ENCODE results near the gene TRIO. TPM values are rescaled to one million over a fixed set of nuclear protein-coding genes. Genes with fewer than 3 reads are reported as not detected.
"Not testable (repeated sequence)": the region's sequence is repeated elsewhere in the genome, so short reads cannot be mapped to it uniquely, and the experiment has no call there.

TRIO gene
- total RNA-seq, 4 donors from 2014 or later = 67.4 to 103 (median 94.7) TPM

DNA sequence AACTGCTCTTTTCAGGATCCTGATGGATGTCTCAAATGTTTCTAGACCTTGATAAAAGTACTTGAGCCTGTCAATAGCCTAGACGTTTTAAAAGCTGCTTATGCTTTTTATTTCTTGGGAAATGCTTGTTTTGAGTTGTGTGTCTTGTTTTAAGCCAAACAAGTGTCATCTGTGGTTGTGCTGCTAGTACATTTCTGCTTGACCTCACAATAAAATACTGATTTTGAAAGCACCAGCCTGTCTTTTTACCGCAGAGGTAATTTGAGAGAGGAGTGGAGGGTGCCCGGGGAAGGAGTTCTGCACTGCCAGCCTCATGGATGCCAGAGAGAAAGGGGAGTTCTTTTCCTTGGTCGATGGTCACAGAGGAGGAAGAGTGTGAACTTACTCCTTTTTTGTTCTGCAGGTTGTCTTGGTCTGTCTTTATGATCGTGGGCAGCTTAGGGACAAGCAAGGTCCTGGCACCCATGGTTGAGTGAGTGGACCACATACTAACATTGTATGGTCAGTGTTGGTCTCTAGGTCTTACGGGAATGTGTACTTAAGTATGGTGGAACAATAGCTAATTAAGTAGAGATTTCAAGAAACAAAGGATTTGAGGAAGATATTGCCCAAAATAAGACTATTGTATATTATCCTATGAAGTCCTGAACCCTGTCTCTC lies 61.0 kb downstream of the TRIO start:
- no peaks in the 10 kb centered on the region for H3K9me3 ChIP-seq

DNA sequence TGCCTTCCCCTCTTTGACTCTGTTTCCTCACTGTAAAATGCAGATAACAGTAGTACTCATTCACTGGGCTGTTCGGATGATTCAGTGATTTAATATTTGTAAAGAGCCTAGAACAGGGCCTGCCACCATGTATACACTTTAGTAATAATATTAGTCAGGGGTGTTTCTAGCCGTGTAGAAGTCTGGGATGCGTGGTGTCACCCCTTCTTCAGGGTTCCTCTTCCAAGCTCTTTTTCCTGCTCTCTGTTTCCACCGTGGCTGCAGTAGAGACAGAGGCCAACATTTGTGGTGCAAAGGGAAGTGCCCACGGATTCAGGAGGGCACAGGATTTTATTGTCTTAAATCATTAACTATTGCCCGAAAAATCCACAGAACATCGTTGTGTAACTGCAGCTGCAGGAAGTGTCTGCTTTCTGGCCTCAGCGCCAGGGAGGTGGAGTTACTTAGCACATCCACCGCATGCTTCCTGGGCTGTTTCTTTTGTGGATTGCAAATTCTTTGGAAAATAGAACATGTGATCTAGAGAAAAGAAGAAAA lies 61.7 kb downstream of the TRIO start:
- Histone ChIP-seq H3K9me3 (no peaks in the 10 kb centered on the region), H3K27ac (peak overlapping the region in 1 of 3 donors; percentile 14), H3K4me3 (replicated peaks in 1 of 3) (no peak overlapping the region), H3K27me3 (no peaks in the 10 kb centered on the region), H3K36me3 (no peaks in the 10 kb centered on the region), H3K4me1 (peaks cover 5 to 28% of the 10 kb centered on the region in 2 donors)
- DNase-seq = peak in 1 of 2 donors; percentile 22
- WGBS, 2 donors = 59 to 62% methylated on average over 9 of the region's 9 CpGs
- intact Hi-C loops (cut with DNase I) = no loop called here
- TF ChIP-seq POLR2A (IDR thresholded peaks at IDR 0.05) = no peak
- TF ChIP-seq, protein P1, sequence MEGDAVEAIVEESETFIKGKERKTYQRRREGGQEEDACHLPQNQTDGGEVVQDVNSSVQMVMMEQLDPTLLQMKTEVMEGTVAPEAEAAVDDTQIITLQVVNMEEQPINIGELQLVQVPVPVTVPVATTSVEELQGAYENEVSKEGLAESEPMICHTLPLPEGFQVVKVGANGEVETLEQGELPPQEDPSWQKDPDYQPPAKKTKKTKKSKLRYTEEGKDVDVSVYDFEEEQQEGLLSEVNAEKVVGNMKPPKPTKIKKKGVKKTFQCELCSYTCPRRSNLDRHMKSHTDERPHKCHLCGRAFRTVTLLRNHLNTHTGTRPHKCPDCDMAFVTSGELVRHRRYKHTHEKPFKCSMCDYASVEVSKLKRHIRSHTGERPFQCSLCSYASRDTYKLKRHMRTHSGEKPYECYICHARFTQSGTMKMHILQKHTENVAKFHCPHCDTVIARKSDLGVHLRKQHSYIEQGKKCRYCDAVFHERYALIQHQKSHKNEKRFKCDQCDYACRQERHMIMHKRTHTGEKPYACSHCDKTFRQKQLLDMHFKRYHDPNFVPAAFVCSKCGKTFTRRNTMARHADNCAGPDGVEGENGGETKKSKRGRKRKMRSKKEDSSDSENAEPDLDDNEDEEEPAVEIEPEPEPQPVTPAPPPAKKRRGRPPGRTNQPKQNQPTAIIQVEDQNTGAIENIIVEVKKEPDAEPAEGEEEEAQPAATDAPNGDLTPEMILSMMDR (IDR thresholded peaks at IDR 0.05) = no peak

More for the DNA sequence above, 61.0 kb downstream of the TRIO start:
- Histone ChIP-seq H3K4me3 (replicated peaks in 1 of 3) (no peak overlapping the region), H3K4me1 (peaks cover 5 to 28% of the 10 kb centered on the region in 2 donors), H3K27ac (no peak overlapping the region), H3K27me3 (no peaks in the 10 kb centered on the region), H3K36me3 (no peaks in the 10 kb centered on the region)
- TF ChIP-seq POLR2A (IDR thresholded peaks at IDR 0.05) = no peak
- TF ChIP-seq, protein P1 (IDR thresholded peaks at IDR 0.05) = no peak
- intact Hi-C loops (cut with DNase I) = no loop called here
- no peak for DNase-seq
- WGBS, 2 donors = 77 to 79% methylated on average over 6 of the region's 6 CpGs

DNA sequence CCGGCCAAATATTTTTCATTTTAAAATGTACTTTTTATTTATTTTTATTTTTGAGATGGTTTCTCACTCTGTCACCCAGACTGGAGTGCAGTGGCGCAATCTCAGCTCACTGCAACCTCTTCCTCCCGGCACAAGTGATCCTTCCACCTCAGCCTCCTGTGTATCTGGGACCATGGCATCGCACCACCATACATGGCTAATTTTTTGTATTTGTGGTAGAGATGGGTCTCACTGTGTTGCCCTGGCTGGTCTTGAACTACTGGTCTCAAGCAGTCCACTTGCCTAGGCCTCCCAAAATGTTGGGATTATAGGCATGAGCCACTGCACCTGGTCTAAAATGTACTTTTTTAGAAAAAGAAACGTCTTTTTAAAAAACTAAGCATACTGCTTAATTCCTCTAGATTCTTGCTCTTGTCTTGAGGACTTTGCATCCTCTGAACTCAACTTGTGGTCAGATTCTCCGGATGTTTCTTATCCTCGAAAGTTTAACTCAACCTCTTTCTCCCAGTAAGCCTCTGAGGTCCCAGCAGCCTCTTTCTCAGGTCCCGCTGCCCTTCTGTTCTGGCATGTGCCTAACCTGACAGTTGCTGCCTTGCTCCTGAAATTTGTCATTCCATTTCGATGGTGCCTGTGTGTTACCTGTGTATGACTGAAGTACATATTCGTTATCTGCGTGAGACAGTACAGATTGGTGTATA lies 63.0 kb downstream of the TRIO start:
- H3K36me3 ChIP-seq = no peaks in the 10 kb centered on the region
- no peaks in the 10 kb centered on the region for H3K27me3 ChIP-seq
- DNase-seq = no peak
- no peaks in the 10 kb centered on the region for H3K9me3 ChIP-seq
- 86 to 90% methylated on average over 11 of the region's 11 CpGs for WGBS, 2 donors
- no peak overlapping the region for H3K4me3 ChIP-seq (replicated peaks in 1 of 3)
- peaks cover 5 to 32% of the 10 kb centered on the region in 2 donors for H3K4me1 ChIP-seq
- TF ChIP-seq, protein P1 (IDR thresholded peaks at IDR 0.05) = no peak
- TF ChIP-seq POLR2A (IDR thresholded peaks at IDR 0.05) = no peak
- intact Hi-C loops (cut with DNase I) = no loop called here
- H3K27ac ChIP-seq = no peak overlapping the region

DNA sequence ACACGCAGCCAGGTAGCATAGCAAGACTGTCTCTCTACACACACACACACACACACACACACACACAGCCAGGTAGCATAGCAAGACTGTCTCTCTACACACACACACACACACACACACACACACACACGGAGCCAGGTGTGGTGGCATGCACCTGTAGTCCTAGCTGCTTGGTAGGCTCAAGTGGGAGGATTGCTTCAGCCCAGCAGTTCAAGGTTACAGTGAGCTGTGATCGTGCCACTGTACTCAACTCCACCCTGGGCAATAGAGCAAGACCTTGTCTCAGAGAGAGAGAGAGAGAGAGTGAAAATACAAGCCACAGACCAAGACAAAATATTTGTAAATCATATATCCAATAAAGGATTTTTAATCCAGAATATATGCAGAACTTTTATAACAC lies 64.3 kb downstream of the TRIO start:
- WGBS, 2 donors = 48 to 71% methylated on average over 1 to 2 of the region's 3 CpGs
- H3K4me3 ChIP-seq (replicated peaks in 1 of 3); intact Hi-C loops (cut with DNase I); H3K9me3 ChIP-seq; H3K27me3 ChIP-seq; DNase-seq; H3K36me3 ChIP-seq; H3K27ac ChIP-seq: not testable (repeated sequence)
- peaks cover 9 to 36% of the 10 kb centered on the region in 2 donors for H3K4me1 ChIP-seq

DNA sequence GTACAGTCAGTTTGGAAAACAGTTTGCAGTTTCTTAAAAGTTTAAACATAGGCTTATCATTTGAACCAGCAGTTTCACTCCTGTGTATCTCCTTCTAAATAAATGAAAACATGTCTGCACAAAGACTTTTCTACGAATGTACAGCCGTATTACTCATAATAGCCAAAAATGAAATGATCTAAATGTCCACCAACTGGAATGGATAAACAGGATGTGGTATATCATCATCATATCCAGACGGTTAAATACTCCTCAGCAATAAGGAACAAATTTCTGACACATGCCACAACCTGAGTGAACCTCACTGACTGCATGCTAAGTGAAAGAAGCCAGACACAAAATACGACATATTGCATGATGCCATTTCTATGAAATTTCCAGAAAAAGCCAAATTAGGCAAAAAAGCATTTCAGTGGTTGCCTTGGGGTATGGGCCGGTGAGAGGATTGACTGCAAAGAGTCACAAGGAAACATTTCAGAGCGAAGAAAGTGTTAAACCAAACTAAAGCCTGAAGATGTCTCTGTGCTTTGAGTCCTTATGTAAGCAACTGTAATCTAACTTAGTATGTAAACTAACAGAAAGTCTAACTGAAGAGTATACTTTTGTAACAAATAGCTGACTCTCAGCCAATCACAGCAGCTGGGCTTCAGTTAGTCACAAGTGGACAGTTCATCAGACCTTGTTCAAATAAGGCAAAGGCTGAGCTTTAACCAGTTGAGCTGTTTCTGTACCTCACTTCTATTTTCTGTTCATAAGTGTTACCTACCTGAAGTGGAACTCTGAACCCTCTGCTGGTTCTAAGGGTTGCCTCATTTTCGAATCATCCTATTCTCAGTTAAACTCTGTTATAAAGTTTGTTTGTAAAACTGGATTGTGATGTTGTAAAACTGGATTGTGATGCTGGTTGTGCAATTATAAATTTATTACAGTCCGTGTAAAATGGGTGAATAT lies 65.2 kb downstream of the TRIO start:
- Histone ChIP-seq H3K36me3 (no peaks in the 10 kb centered on the region), H3K4me1 (peaks cover 12 to 36% of the 10 kb centered on the region in 2 donors), H3K4me3 (replicated peaks in 1 of 3) (no peak overlapping the region), H3K27me3 (no peaks in the 10 kb centered on the region), H3K27ac (no peak overlapping the region), H3K9me3 (no peaks in the 10 kb centered on the region)
- TF ChIP-seq POLR2A (IDR thresholded peaks at IDR 0.05) = no peak
- TF ChIP-seq, protein P1 (IDR thresholded peaks at IDR 0.05) = no peak
- no peak for DNase-seq
- 81 to 87% methylated on average over 8 of the region's 8 CpGs for WGBS, 2 donors
- intact Hi-C loops (cut with DNase I) = no loop called here
